Tibial nerve (tissue), 4 donors: Measurements from ENCODE around the gene UPF3A. TPM values are rescaled to one million over a fixed set of nuclear protein-coding genes. Genes with fewer than 3 reads are reported as not detected.
A peak's percentile ranks its signal among the peaks of the same experiment; 100 is the strongest.

Experiments
- DNase-seq, 2 donors: peaks; one replicate each; pipeline ENCODE4 v3.0.0-alpha.2; 2019; ENCODE audit warnings: low spot score in 2 of 2
- H3K27ac ChIP-seq, 4 donors: fragments of 200-600 bp; sonication (generic) in 3 of 4; one replicate each; pipeline ENCODE4 v1.5.1; 2017 to 2019; ENCODE audit warnings: mild to moderate bottlenecking in 1 of 4
- H3K27me3 ChIP-seq, 2 donors: fragments of 200-600 bp; sonication (generic) in 1 of 2; one replicate each; pipeline versions ENCODE4 v1.5.1 to v1.6.0; 2017 to 2019
- H3K36me3 ChIP-seq, 3 donors: fragments of 200-600 bp; sonication (generic); one replicate each; pipeline ENCODE4 v1.5.1; 2018 to 2019
- H3K4me1 ChIP-seq, 4 donors: fragments of 200-600 bp; sonication (generic) in 3 of 4; one replicate each; pipeline ENCODE4 v1.5.1; 2017 to 2019
- H3K4me3 ChIP-seq, 4 donors: fragments of 200-600 bp; sonication (generic) in 3 of 4; one replicate each; pipeline ENCODE4 v1.5.1; 2017 to 2019; ENCODE audit warnings: mild to moderate bottlenecking in 1 of 4, moderate library complexity in 1 of 4
- H3K9me3 ChIP-seq, 4 donors: fragments of 200-600 bp; sonication (generic) in 3 of 4; one replicate each; pipeline ENCODE4 v1.5.1; 2017 to 2019
- CTCF ChIP-seq, 5 experiments: fragments of 200-600 bp in 3 of 5; fragments of 450-650 bp in 2 of 5; sonication (generic) in 3 of 5; IDR thresholded peaks; one replicate each; pipeline ENCODE4 v1.5.1; 2016 to 2019; ENCODE audit warnings: antibody characterized with exemption in 5 of 5, mild to moderate bottlenecking in 3 of 5, moderate library complexity in 2 of 5
- EP300 ChIP-seq, 2 donors: sonication (generic); formaldehyde crosslinking; IDR thresholded peaks; one replicate each; pipeline ENCODE4 v1.6.1; 2017; ENCODE audit warnings: antibody characterized with exemption in 2 of 2, mild to moderate bottlenecking in 1 of 2
- POLR2A ChIP-seq, 2 donors: fragments of 450-650 bp; IDR thresholded peaks; one replicate each; pipeline ENCODE4 v1.6.1; 2017; ENCODE audit warnings: antibody characterized with exemption in 2 of 2, mild to moderate bottlenecking in 2 of 2, moderate library complexity in 2 of 2
- WGBS, 2 donors: methylation state at CpG; one replicate each; pipeline ENCODE4 v1.1.5; 2018; 5-methylcytosine and 5-hydroxymethylcytosine counted together
- total RNA-seq, 4 donors: library from RNA; depleted of rRNA; stranded (reverse); fragments of >200 nt; gene quantifications; one replicate each; pipeline ENCODE4 v1.1.0, GENCODE V29; 2016

The UPF3A gene
- total RNA-seq = 10 to 100 TPM; 62.7 to 89.2 (median 80.2) TPM

- Histone ChIP-seq H3K4me1 (peaks cover 0 to 41% (median 13%) of the 10 kb centered on the region in 4 donors), H3K4me3 (peak within 1 kb of the TSS; percentile 62 to 91 (median 76))
- peak in 1 of 2 donors; percentile 65 for TF ChIP-seq POLR2A (IDR thresholded peaks at IDR 0.05)
- peak in 1 of 5 experiments; percentile 21 for TF ChIP-seq CTCF (IDR thresholded peaks at IDR 0.05)
- peak in 1 of 2 donors; percentile 76 for TF ChIP-seq EP300 (IDR thresholded peaks at IDR 0.05)
Measured at GRCh38 chr13:114281351-114282040, at the start of gene UPF3A. TSS of gene UPF3A (plus strand) at chr13:114281601. CDS start at chr13:114281640, 39 bp downstream.

GRCh38 chr13:114231886-114232285 lies 49.5 kb upstream of the UPF3A start:
- Histone ChIP-seq H3K9me3 (no peaks in the 10 kb centered on the region), H3K4me3 (no peak overlapping the region), H3K36me3 (peaks cover 0 to 4% (median 0%) of the 10 kb centered on the region in 3 donors), H3K27ac (no peak overlapping the region), H3K27me3 (peaks cover 0 to 15% of the 10 kb centered on the region in 2 donors), H3K4me1 (peaks cover 0 to 29% (median 13%) of the 10 kb centered on the region in 4 donors)
- no peak for DNase-seq
- WGBS, 2 donors = 78 to 80% methylated on average over 8 of the region's 8 CpGs
- TF ChIP-seq EP300 (IDR thresholded peaks at IDR 0.05) = no peak
- no peak for TF ChIP-seq CTCF (IDR thresholded peaks at IDR 0.05)
- no peak for TF ChIP-seq POLR2A (IDR thresholded peaks at IDR 0.05)

More at GRCh38 chr13:114281351-114282040, at the start of gene UPF3A:
- Histone ChIP-seq H3K9me3 (no peaks in the 10 kb centered on the region), H3K27ac (peak within 1 kb of the TSS; percentile 88 to 97 (median 97)), H3K36me3 (peaks cover 0 to 31% (median 3%) of the 10 kb centered on the region in 3 donors), H3K27me3 (no peaks in the 10 kb centered on the region)
- 0 to 1% methylated on average over 15 to 51 of the region's 89 CpGs for WGBS, 2 donors
- peak; percentile 79 to 84 for DNase-seq

- Histone ChIP-seq H3K27me3 (peaks cover 0 to under 1% of the 10 kb centered on the region in 2 donors), H3K27ac (peak overlapping the region; percentile 77 to 86 (median 84)), H3K9me3 (no peaks in the 10 kb centered on the region), H3K4me3 (peak overlapping the region; percentile 37 to 83 (median 68)), H3K4me1 (peaks cover 0 to 27% (median 13%) of the 10 kb centered on the region in 4 donors), H3K36me3 (peaks cover 0 to 27% (median 0%) of the 10 kb centered on the region in 3 donors)
- no peak for TF ChIP-seq CTCF (IDR thresholded peaks at IDR 0.05)
- no peak for TF ChIP-seq EP300 (IDR thresholded peaks at IDR 0.05)
- no peak for TF ChIP-seq POLR2A (IDR thresholded peaks at IDR 0.05)
- 51 to 57% methylated on average over 4 of the region's 4 CpGs for WGBS, 2 donors
- DNase-seq = no peak
Measured at GRCh38 chr13:114234266-114234644, 47.1 kb upstream of the UPF3A start.

- H3K9me3 ChIP-seq = no peaks in the 10 kb centered on the region
- H3K36me3 ChIP-seq = peaks cover 0 to 33% (median 0%) of the 10 kb centered on the region in 3 donors
- peak within 1 kb of the TSS; percentile 61 to 83 (median 68) for H3K4me3 ChIP-seq
- TF ChIP-seq CTCF (IDR thresholded peaks at IDR 0.05) (peak in 4 of 5 experiments; percentile 8 to 58 (median 33)), POLR2A (IDR thresholded peaks at IDR 0.05) (peak in 1 of 2 donors; percentile 60), EP300 (IDR thresholded peaks at IDR 0.05) (peak in 1 of 2 donors; percentile 53)
- H3K27me3 ChIP-seq = no peaks in the 10 kb centered on the region
- H3K4me1 ChIP-seq = peaks cover 0 to 23% (median 11%) of the 10 kb centered on the region in 4 donors
- 1% methylated on average over 39 to 45 of the region's 76 CpGs for WGBS, 2 donors
- peak within 1 kb of the TSS; percentile 77 to 86 (median 84) for H3K27ac ChIP-seq
- DNase-seq = peak; percentile 89 to 93
Measured at GRCh38 chr13:114234645-114235421, 46.6 kb upstream of the UPF3A start, which contains the start of gene CDC16. TSS of gene CDC16 (plus strand) at chr13:114234897. CDS start at chr13:114235085, 188 bp downstream.
